ENCODE data around the gene PHLDB2.

GRCh38 chr3:111848283-111848682, 10.8 kb upstream of the PHLDB2 start:
- TF ChIP-seq CTCF (IDR thresholded peaks at IDR 0.05) (no peak), POLR2A (IDR thresholded peaks at IDR 0.05) (no peak)

Data from lower leg skin (tissue), 3 donors.